ENCODE results near the gene INPP1.
"Not testable (repeated sequence)": the region's sequence is repeated elsewhere in the genome, so short reads cannot be mapped to it uniquely, and the experiment has no call there.

The INPP1 gene

DNA sequence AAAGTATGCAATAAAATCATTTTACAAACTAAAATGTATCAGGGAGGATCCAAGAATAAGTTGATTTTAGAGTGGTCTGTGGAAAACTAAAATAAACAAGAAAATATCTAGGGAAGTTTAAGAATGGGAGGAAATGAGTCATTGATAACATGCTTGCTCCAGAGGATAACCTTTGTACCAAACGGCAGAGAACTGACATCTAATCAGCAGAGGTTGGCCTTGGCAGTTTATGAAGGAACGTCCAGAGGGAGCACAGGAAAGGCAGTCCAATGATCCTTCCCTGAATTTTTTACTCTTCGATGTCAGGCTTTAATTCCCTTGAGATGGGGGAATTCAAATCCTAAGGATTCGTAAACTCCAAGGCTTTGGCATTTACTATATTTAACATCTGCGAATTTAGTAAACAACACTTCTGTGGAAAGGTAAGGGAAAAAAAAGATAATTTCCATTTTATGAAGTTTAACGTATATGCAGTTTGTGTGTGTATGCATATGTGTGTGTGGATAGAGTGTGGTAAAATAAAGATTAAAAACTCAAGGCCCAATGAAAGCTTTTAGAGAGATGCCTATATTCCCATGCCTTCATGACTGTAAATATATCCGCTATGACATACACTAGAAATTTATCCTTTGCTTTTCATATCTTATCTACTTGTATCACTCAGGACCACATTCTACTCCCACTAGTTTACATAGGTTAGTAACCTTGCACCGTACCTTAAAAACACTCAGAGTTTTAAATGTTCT is 8.7 kb upstream of the INPP1 start:
- TF ChIP-seq, protein P1, sequence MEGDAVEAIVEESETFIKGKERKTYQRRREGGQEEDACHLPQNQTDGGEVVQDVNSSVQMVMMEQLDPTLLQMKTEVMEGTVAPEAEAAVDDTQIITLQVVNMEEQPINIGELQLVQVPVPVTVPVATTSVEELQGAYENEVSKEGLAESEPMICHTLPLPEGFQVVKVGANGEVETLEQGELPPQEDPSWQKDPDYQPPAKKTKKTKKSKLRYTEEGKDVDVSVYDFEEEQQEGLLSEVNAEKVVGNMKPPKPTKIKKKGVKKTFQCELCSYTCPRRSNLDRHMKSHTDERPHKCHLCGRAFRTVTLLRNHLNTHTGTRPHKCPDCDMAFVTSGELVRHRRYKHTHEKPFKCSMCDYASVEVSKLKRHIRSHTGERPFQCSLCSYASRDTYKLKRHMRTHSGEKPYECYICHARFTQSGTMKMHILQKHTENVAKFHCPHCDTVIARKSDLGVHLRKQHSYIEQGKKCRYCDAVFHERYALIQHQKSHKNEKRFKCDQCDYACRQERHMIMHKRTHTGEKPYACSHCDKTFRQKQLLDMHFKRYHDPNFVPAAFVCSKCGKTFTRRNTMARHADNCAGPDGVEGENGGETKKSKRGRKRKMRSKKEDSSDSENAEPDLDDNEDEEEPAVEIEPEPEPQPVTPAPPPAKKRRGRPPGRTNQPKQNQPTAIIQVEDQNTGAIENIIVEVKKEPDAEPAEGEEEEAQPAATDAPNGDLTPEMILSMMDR (IDR thresholded peaks at IDR 0.05; ENCODE audit: insufficient read depth, low read depth, low read length, missing control alignments): no peak
- DNase-seq (ENCODE audit: low read depth): no peak
- no peak overlapping the region for H3K4me3 ChIP-seq (ENCODE audit: low read depth, low read length)

DNA sequence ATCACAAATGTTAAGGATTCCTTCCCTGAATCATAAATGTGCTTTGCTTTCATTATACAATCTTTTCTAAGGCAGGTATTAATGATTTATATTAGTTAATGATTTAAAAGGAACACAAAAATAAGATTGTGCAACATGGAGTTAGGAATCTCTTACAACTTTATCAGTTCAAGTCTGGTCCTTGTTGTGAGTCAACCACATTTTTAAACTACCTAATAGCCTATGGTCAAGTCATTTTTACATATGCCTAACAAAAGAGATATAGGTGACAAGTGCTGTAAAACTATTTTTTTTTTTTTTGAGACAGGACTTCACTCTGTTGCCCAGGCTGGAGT is 8.2 kb upstream of the INPP1 start:
- no peak overlapping the region for H3K4me3 ChIP-seq (ENCODE audit: low read depth, low read length)
- no peak for DNase-seq (ENCODE audit: low read depth)
- TF ChIP-seq, protein P1 (IDR thresholded peaks at IDR 0.05; ENCODE audit: insufficient read depth, low read depth, low read length, missing control alignments): no peak

DNA sequence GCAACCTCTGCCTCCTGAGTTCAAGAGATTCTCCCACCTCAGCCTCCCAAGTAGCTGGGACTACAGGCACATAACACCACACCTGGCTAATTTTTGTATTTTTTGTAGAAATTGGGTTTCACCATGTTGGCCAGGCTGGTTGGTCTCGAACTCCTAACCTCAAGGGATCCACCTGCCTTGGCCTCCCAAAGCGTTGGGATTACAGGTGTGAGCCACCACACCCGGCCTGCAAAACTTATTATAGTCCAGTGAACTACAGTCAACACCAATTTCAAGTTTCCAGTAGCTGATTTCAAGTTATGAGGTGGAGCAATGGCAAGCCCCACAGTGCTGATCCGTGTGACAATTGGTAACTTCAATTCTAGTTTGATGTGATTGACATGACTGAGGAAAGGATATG is 7.8 kb upstream of the INPP1 start:
- H3K4me3 ChIP-seq (ENCODE audit: low read depth, low read length); DNase-seq (ENCODE audit: low read depth): not testable (repeated sequence)

DNA sequence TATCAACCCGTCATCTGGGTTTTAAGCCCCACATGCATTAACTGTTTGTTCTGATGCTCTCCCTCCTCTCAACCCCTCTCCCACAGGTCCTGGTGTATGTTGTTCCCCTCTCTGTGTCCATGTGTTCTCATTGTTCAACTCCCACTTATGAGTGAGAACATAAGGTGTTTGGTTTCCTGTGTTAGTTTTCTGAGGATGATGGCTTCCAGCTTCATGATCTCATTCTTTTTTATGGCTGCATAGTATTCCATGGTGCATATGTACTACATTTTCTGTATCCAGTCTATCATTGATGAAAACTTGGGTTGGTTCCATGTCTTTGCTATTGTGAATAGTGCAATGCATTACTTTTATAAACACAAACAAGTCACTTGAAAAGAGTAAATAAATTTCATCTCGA is 7.0 kb upstream of the INPP1 start:
- no peak for DNase-seq (ENCODE audit: low read depth)
- no peak overlapping the region for H3K4me3 ChIP-seq (ENCODE audit: low read depth, low read length)
- TF ChIP-seq, protein P1 (IDR thresholded peaks at IDR 0.05; ENCODE audit: insufficient read depth, low read depth, low read length, missing control alignments): no peak

DNA sequence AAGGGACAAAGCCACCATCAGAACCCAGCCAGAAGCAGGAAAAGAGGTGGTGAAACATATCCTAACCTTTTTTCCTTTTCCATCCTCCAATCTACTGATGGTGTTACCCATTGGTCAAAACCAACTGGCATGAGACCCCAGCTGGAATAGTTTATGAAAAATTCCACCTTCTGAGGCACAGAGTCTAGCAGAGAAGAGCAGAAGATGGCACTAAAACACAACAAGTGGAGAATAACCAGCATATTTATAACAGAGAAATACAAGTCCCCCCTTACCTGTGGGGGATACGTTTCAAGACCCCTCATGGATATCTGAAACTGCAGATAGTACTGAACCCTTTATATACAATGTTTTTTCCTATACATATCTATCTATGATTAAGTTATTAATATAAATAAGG is 4.9 kb upstream of the INPP1 start:
- TF ChIP-seq, protein P1 (IDR thresholded peaks at IDR 0.05; ENCODE audit: insufficient read depth, low read depth, low read length, missing control alignments): no peak
- no peak for DNase-seq (ENCODE audit: low read depth)
- no peak overlapping the region for H3K4me3 ChIP-seq (ENCODE audit: low read depth, low read length)

DNA sequence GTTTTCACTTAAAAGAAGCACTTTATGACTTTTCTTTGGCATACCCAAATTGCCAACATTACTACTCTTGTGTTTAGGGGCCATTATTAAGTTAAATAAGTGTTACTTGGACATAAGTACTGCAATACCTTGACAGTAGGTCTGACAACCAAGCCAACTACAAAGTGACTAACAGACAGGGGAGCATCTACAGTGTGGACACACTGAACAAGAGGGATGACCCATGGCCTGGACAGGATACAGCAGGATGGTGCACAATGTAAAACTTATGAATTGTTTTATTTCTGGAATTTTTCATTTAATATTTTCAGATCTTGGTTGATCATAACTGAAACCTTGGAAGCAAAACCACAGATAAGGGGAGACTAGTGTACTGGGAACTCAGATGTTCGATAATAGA is 4.0 kb upstream of the INPP1 start:
- TF ChIP-seq, protein P1 (IDR thresholded peaks at IDR 0.05; ENCODE audit: insufficient read depth, low read depth, low read length, missing control alignments): no peak
- no peak for DNase-seq (ENCODE audit: low read depth)
- H3K4me3 ChIP-seq (ENCODE audit: low read depth, low read length): no peak overlapping the region

DNA sequence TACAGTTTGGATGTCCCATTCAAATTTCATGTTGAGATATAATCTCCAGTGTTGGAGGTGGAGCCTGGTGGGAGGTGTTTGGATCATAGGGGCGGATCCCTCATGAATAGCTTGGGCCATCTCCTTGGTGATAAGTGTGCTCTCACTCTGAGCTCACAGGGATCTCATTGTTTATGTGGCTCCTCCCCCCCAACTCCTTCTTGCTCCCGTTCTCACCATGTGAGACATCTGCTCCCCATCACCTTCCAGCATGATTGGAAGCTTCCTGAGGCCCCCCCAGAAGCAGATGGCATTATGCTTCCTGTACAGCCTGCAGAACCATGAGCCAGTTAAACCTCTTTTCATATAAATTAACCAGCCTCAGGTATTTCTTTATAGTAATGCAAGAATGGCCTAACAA is 3.0 kb upstream of the INPP1 start:
- no peak overlapping the region for H3K4me3 ChIP-seq (ENCODE audit: low read depth, low read length)
- TF ChIP-seq, protein P1 (IDR thresholded peaks at IDR 0.05; ENCODE audit: insufficient read depth, low read depth, low read length, missing control alignments): no peak
- no peak for DNase-seq (ENCODE audit: low read depth)
